Measurements from ENCODE around the gene TSSK6. TPM values are rescaled to one million over a fixed set of nuclear protein-coding genes. Genes with fewer than 3 reads are reported as not detected.

The TSSK6 gene
- total RNA-seq, 3 donors from 2014 or later: 0.96 to 2.9 (median 2.3) TPM

- no peak overlapping the region for H3K4me3 ChIP-seq
- H3K36me3 ChIP-seq: no peaks in the 10 kb centered on the region
- H3K27ac ChIP-seq: no peak overlapping the region
- intact Hi-C loops (cut with DNase I; ENCODE audit: low total_unique reads): no loop called here
- H3K4me1 ChIP-seq: peaks cover 0 to 7% of the 10 kb centered on the region in 2 donors
- H3K27me3 ChIP-seq: peaks cover 0 to 3% of the 10 kb centered on the region in 2 donors
- H3K9me3 ChIP-seq: peaks cover 0 to 4% of the 10 kb centered on the region in 2 donors
- TF ChIP-seq CTCF (IDR thresholded peaks at IDR 0.05) (no peak), POLR2A (IDR thresholded peaks at IDR 0.05) (no peak), POLR2AphosphoS5 (IDR thresholded peaks at IDR 0.05) (no peak)
- DNase-seq (ENCODE audit: low spot score in 2 of 2): no peak
These were observed 29.7 kb upstream of the TSSK6 start for GRCh38 chr19:19544954-19545591.

- H3K27ac ChIP-seq: no peak overlapping the region
- DNase-seq (ENCODE audit: low spot score in 2 of 2): no peak
- intact Hi-C loops (cut with DNase I; ENCODE audit: low total_unique reads): no loop called here
- peaks cover 0 to 5% of the 10 kb centered on the region in 2 donors for H3K9me3 ChIP-seq
- peaks cover 0 to 7% of the 10 kb centered on the region in 2 donors for H3K4me1 ChIP-seq
- H3K27me3 ChIP-seq: peaks cover 0 to 2% of the 10 kb centered on the region in 2 donors
- no peaks in the 10 kb centered on the region for H3K36me3 ChIP-seq
- TF ChIP-seq CTCF (IDR thresholded peaks at IDR 0.05) (no peak), POLR2AphosphoS5 (IDR thresholded peaks at IDR 0.05) (no peak), POLR2A (IDR thresholded peaks at IDR 0.05) (no peak)
- H3K4me3 ChIP-seq: no peak overlapping the region
These were observed 29.1 kb upstream of the TSSK6 start for GRCh38 chr19:19544257-19544953.

- no peaks in the 10 kb centered on the region for H3K27me3 ChIP-seq
- intact Hi-C loops (cut with DNase I; ENCODE audit: low total_unique reads): no loop called here
- H3K9me3 ChIP-seq: peaks cover 0 to 5% of the 10 kb centered on the region in 2 donors
- no peak for DNase-seq (ENCODE audit: low spot score in 2 of 2)
- H3K4me3 ChIP-seq: no peak overlapping the region
- no peak overlapping the region for H3K27ac ChIP-seq
- TF ChIP-seq POLR2A (IDR thresholded peaks at IDR 0.05): no peak
- no peak for TF ChIP-seq CTCF (IDR thresholded peaks at IDR 0.05)
- no peak for TF ChIP-seq POLR2AphosphoS5 (IDR thresholded peaks at IDR 0.05)
- H3K4me1 ChIP-seq: peaks cover 0 to 7% of the 10 kb centered on the region in 2 donors
- no peaks in the 10 kb centered on the region for H3K36me3 ChIP-seq
These were observed 28.3 kb upstream of the TSSK6 start for GRCh38 chr19:19543640-19544039.

GRCh38 chr19:19543101-19543500 lies 27.8 kb upstream of the TSSK6 start:
- no peaks in the 10 kb centered on the region for H3K36me3 ChIP-seq
- TF ChIP-seq POLR2A (IDR thresholded peaks at IDR 0.05) (no peak), POLR2AphosphoS5 (IDR thresholded peaks at IDR 0.05) (no peak), CTCF (IDR thresholded peaks at IDR 0.05) (no peak)
- no peaks in the 10 kb centered on the region for H3K27me3 ChIP-seq
- intact Hi-C loops (cut with DNase I; ENCODE audit: low total_unique reads): no loop called here
- no peak overlapping the region for H3K4me3 ChIP-seq
- no peak overlapping the region for H3K27ac ChIP-seq
- H3K9me3 ChIP-seq: peaks cover 0 to 5% of the 10 kb centered on the region in 2 donors
- peaks cover 0 to 7% of the 10 kb centered on the region in 2 donors for H3K4me1 ChIP-seq
- DNase-seq (ENCODE audit: low spot score in 2 of 2): no peak

- no peak for DNase-seq (ENCODE audit: low spot score in 2 of 2)
- Histone ChIP-seq H3K27me3 (no peaks in the 10 kb centered on the region), H3K27ac (no peak overlapping the region), H3K36me3 (no peaks in the 10 kb centered on the region), H3K9me3 (peaks cover 0 to 5% of the 10 kb centered on the region in 2 donors), H3K4me1 (peaks cover 0 to 7% of the 10 kb centered on the region in 2 donors), H3K4me3 (no peak overlapping the region)
- no peak for TF ChIP-seq POLR2A (IDR thresholded peaks at IDR 0.05)
- no peak for TF ChIP-seq POLR2AphosphoS5 (IDR thresholded peaks at IDR 0.05)
- no peak for TF ChIP-seq CTCF (IDR thresholded peaks at IDR 0.05)
- intact Hi-C loops (cut with DNase I; ENCODE audit: low total_unique reads): no loop called here
These were observed 27.2 kb upstream of the TSSK6 start for GRCh38 chr19:19542507-19542906.
